ENCODE data around the gene FAM162A. TPM values are rescaled to one million over a fixed set of nuclear protein-coding genes. Genes with fewer than 3 reads are reported as not detected.

Gene FAM162A
- total RNA-seq, 1 donor from 2014 or later = 12.7 TPM

DNA sequence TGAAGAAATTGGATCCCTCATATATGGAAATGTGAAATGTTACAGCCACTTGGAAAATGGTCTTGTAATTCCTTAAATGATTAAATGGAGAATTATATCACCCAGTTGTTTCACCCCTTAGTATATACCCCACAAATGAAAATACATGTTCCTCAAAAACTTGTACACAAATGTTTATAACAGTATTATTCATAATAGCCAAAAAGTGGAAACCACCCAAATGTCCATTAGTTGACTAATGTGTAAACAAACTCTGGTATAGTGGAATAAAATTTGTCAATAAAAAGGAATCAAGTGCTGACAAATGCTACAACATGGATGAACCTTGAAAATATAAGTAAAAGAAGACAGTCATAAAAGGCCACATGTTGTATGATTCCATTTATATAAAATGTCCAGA, 12.5 kb downstream of the FAM162A start:
- H3K9me3 Mint-ChIP-seq (ENCODE audit: unreplicated experiment) = no peaks in the 10 kb centered on the region
- no peak overlapping the region for H3K27ac Mint-ChIP-seq (ENCODE audit: unreplicated experiment)
- no peaks in the 10 kb centered on the region for H3K36me3 Mint-ChIP-seq (ENCODE audit: unreplicated experiment)

DNA sequence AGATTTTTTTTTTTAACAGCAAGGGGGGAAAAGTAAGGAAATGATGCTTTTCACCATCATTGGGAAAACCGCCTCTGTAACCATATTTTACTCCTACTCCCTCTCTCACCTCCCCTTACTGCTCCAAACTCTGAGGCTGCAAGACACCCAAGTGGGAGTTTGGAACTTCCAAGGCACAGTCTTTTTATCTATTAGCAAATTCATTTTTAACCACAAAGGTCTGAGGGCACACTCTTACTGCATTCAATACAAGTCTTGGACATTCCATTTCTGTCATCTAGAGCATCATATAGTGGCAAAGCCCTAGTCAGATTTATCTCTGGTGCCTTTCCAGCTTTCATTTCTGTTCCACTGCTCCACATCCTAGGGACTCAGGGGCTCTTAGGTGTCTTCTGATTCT, 13.2 kb downstream of the FAM162A start:
- Mint-ChIP-seq H3K4me3 (ENCODE audit: unreplicated experiment) (no peak overlapping the region), H3K9me3 (ENCODE audit: unreplicated experiment) (no peaks in the 10 kb centered on the region), H3K36me3 (ENCODE audit: unreplicated experiment) (no peaks in the 10 kb centered on the region), H3K4me1 (ENCODE audit: low read depth, unreplicated experiment) (peaks cover 3% of the 10 kb centered on the region), H3K27ac (ENCODE audit: unreplicated experiment) (no peak overlapping the region), H3K27me3 (ENCODE audit: unreplicated experiment) (peaks cover 2% of the 10 kb centered on the region)
- TF ChIP-seq CTCF (IDR thresholded peaks at IDR 0.05; ENCODE audit: partially characterized antibody, unreplicated experiment) = no peak
- DNase-seq = no peak

More for the DNA sequence above, 12.5 kb downstream of the FAM162A start:
- no peak overlapping the region for H3K4me3 Mint-ChIP-seq (ENCODE audit: unreplicated experiment)
- H3K4me1 Mint-ChIP-seq (ENCODE audit: low read depth, unreplicated experiment) = peaks cover 10% of the 10 kb centered on the region
- H3K27me3 Mint-ChIP-seq (ENCODE audit: unreplicated experiment) = peaks cover 2% of the 10 kb centered on the region
- TF ChIP-seq CTCF (IDR thresholded peaks at IDR 0.05; ENCODE audit: partially characterized antibody, unreplicated experiment) = no peak
- DNase-seq = no peak

- no peaks in the 10 kb centered on the region for H3K9me3 Mint-ChIP-seq (ENCODE audit: unreplicated experiment)
- H3K27ac Mint-ChIP-seq (ENCODE audit: unreplicated experiment) = no peak overlapping the region
- H3K4me3 Mint-ChIP-seq (ENCODE audit: unreplicated experiment) = no peak overlapping the region
- no peak for DNase-seq
- TF ChIP-seq CTCF (IDR thresholded peaks at IDR 0.05; ENCODE audit: partially characterized antibody, unreplicated experiment) = no peak
- no peaks in the 10 kb centered on the region for H3K4me1 Mint-ChIP-seq (ENCODE audit: low read depth, unreplicated experiment)
- H3K36me3 Mint-ChIP-seq (ENCODE audit: unreplicated experiment) = no peaks in the 10 kb centered on the region
- H3K27me3 Mint-ChIP-seq (ENCODE audit: unreplicated experiment) = peaks cover under 1% of the 10 kb centered on the region
These were observed 14.9 kb downstream of the FAM162A start for GRCh38 chr3:122398920-122399319.

DNA sequence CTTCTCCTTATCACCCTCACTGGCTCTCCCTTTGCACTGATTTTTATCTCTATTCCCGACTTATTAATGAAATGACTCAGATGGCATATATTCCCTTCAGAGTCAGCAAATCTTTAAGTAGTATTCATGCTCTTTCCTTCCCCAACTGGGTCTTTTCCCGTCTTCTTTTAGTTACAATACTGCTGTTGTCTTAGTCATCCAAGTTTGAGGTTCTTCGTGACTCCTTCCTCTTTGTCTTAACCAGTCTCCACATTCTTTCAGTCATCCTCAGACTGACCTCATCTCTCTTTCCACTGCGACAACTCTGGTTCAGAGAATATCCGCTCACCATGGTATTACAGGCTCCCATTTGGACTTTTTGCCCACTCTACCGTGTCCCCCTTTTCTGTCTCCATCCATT, 19.5 kb downstream of the FAM162A start:
- Mint-ChIP-seq H3K4me1 (ENCODE audit: low read depth, unreplicated experiment) (no peaks in the 10 kb centered on the region), H3K4me3 (ENCODE audit: unreplicated experiment) (no peak overlapping the region), H3K36me3 (ENCODE audit: unreplicated experiment) (no peaks in the 10 kb centered on the region), H3K27me3 (ENCODE audit: unreplicated experiment) (no peaks in the 10 kb centered on the region), H3K9me3 (ENCODE audit: unreplicated experiment) (no peaks in the 10 kb centered on the region), H3K27ac (ENCODE audit: unreplicated experiment) (no peak overlapping the region)
- no peak for DNase-seq
- TF ChIP-seq CTCF (IDR thresholded peaks at IDR 0.05; ENCODE audit: partially characterized antibody, unreplicated experiment) = no peak

GRCh38 chr3:122405015-122405414, 21.0 kb downstream of the FAM162A start:
- Mint-ChIP-seq H3K4me1 (ENCODE audit: low read depth, unreplicated experiment) (no peaks in the 10 kb centered on the region), H3K4me3 (ENCODE audit: unreplicated experiment) (no peak overlapping the region), H3K36me3 (ENCODE audit: unreplicated experiment) (no peaks in the 10 kb centered on the region), H3K27me3 (ENCODE audit: unreplicated experiment) (no peaks in the 10 kb centered on the region), H3K9me3 (ENCODE audit: unreplicated experiment) (no peaks in the 10 kb centered on the region), H3K27ac (ENCODE audit: unreplicated experiment) (no peak overlapping the region)
- DNase-seq = no peak
- TF ChIP-seq CTCF (IDR thresholded peaks at IDR 0.05; ENCODE audit: partially characterized antibody, unreplicated experiment) = no peak
